HEK293 (cell line): Measurements from ENCODE around the gene CUEDC1.

Experiments used
- CTCF ChIA-PET: fragments of 350-600 bp; formaldehyde crosslinking; extraction: SDS; loops from one replicate; lab custom pipeline; 2021; ENCODE audit warnings: antibody characterized with exemption; lab: Yijun Ruan, JAX
- POLR2A ChIA-PET: fragments of 300-600 bp; formaldehyde crosslinking; extraction: SDS; loops from one replicate; lab custom pipeline; 2020; ENCODE audit warnings: antibody characterized with exemption, inconsistent platforms; lab: Yijun Ruan, JAX
- H3K27ac ChIP-seq: fragments of 200-500 bp; sonication (Bioruptor generic); 2 replicates; pipeline ENCODE4 v1.5.1; 2014; ENCODE audit warnings: low read depth, low read length, control low read depth, inconsistent platforms; ENCODE audit errors: extremely low read depth
- H3K36me3 ChIP-seq, 2 experiments: fragments of 200-500 bp in 1 of 2; sonication (Bioruptor generic) in 1 of 2; 1 replicate in 1 of 2; 2 replicates in 1 of 2; pipeline ENCODE4 v1.5.1; 2014 to 2017; ENCODE audit warnings: inconsistent platforms in 2 of 2, low read length in 2 of 2; ENCODE audit not compliant: control insufficient read depth in 2 of 2, insufficient read depth in 1 of 2
- H3K4me1 ChIP-seq: fragments of 200-500 bp; sonication (Bioruptor generic); 2 replicates; pipeline ENCODE4 v1.5.1; 2014; ENCODE audit warnings: mild to moderate bottlenecking, low read length, inconsistent platforms; ENCODE audit not compliant: control insufficient read depth, insufficient read depth
- H3K4me3 ChIP-seq: 2 replicates; pipeline ENCODE4 v1.5.1; 2011; ENCODE audit warnings: low read depth, mild to moderate bottlenecking, control low read depth, low read length, moderate library complexity
- H3K9me3 ChIP-seq: fragments of 200-500 bp; sonication (Bioruptor generic); 2 replicates; pipeline ENCODE4 v1.5.1; 2014; ENCODE audit warnings: low read depth, low read length, inconsistent platforms; ENCODE audit not compliant: control insufficient read depth, insufficient read depth
- EGR2 ChIP-seq: fragments of 450-650 bp; formaldehyde crosslinking; IDR thresholded peaks from 2 replicates; pipeline ENCODE4 v1.5.1; 2016; ENCODE audit warnings: low read depth, missing biosample characterization, missing genetic modification characterization
- HOXA7 ChIP-seq: sonication (generic); formaldehyde crosslinking; IDR thresholded peaks from 2 replicates; pipeline ENCODE4 v1.8.1; 2022; ENCODE audit warnings: missing genetic modification reagents, borderline replicate concordance
- OSR2 ChIP-seq: fragments of 450-650 bp; formaldehyde crosslinking; IDR thresholded peaks from 2 replicates; pipeline ENCODE4 v1.5.1; 2016; ENCODE audit warnings: missing biosample characterization, missing genetic modification characterization
- OVOL3 ChIP-seq: fragments of 450-650 bp; formaldehyde crosslinking; IDR thresholded peaks from 2 replicates; pipeline ENCODE4 v1.5.1; 2016; ENCODE audit warnings: missing biosample characterization, missing genetic modification characterization
- SCRT2 ChIP-seq: fragments of 450-650 bp; formaldehyde crosslinking; IDR thresholded peaks from 2 replicates; pipeline ENCODE4 v1.5.1; 2016; ENCODE audit warnings: missing biosample characterization, missing genetic modification characterization
- SP7 ChIP-seq: fragments of 450-650 bp; formaldehyde crosslinking; IDR thresholded peaks from 2 replicates; pipeline ENCODE4 v1.5.1; 2016; ENCODE audit warnings: missing biosample characterization, missing genetic modification characterization
- TCF7L2 ChIP-seq: IDR thresholded peaks from 2 replicates; pipeline ENCODE4 v1.6.1; 2011; ENCODE audit warnings: low read depth, mild to moderate bottlenecking, inconsistent platforms, low read length, moderate library complexity, borderline replicate concordance
- YY2 ChIP-seq: fragments of 450-650 bp; formaldehyde crosslinking; IDR thresholded peaks from 2 replicates; pipeline ENCODE4 v1.5.1; 2016; ENCODE audit warnings: missing biosample characterization, missing genetic modification characterization
- ZBTB11 ChIP-seq: fragments of 450-650 bp; formaldehyde crosslinking; conservative IDR thresholded peaks from 2 replicates; pipeline ENCODE4 v1.5.1; 2016; ENCODE audit warnings: low read depth, missing biosample characterization, missing genetic modification characterization
- ZBTB17 ChIP-seq: fragments of 450-650 bp; formaldehyde crosslinking; IDR thresholded peaks from 2 replicates; pipeline ENCODE4 v1.5.1; 2016; ENCODE audit warnings: missing biosample characterization, missing genetic modification characterization
- ZBTB20 ChIP-seq: fragments of 450-650 bp; formaldehyde crosslinking; IDR thresholded peaks from 2 replicates; pipeline ENCODE4 v1.5.1; 2016; ENCODE audit warnings: missing biosample characterization, missing genetic modification characterization
- ZBTB44 ChIP-seq: fragments of 450-650 bp; IDR thresholded peaks from 2 replicates; pipeline ENCODE4 v1.5.1; 2018; ENCODE audit warnings: missing biosample characterization, mild to moderate bottlenecking, missing genetic modification characterization
- ZFHX2 ChIP-seq: fragments of 450-650 bp; formaldehyde crosslinking; conservative IDR thresholded peaks from 2 replicates; pipeline ENCODE4 v1.5.1; 2016; ENCODE audit warnings: missing biosample characterization, missing genetic modification characterization
- ZFP41 ChIP-seq: fragments of 450-650 bp; formaldehyde crosslinking; IDR thresholded peaks from 2 replicates; pipeline ENCODE4 v1.5.1; 2016; ENCODE audit warnings: missing biosample characterization, missing genetic modification characterization, borderline replicate concordance
- ZIC2 ChIP-seq: fragments of 450-650 bp; formaldehyde crosslinking; IDR thresholded peaks from 2 replicates; pipeline ENCODE4 v1.5.1; 2016; ENCODE audit warnings: missing biosample characterization, missing genetic modification characterization
- ZNF24 ChIP-seq: fragments of 450-650 bp; formaldehyde crosslinking; IDR thresholded peaks from 2 replicates; pipeline ENCODE4 v1.5.1; 2016; ENCODE audit warnings: missing biosample characterization, missing genetic modification characterization
- ZNF311 ChIP-seq: fragments of 450-650 bp; formaldehyde crosslinking; IDR thresholded peaks from 2 replicates; pipeline ENCODE4 v1.5.1; 2017; ENCODE audit warnings: missing biosample characterization, missing genetic modification characterization, borderline replicate concordance
- ZNF341 ChIP-seq: fragments of 450-650 bp; formaldehyde crosslinking; IDR thresholded peaks from 2 replicates; pipeline ENCODE4; 2016; ENCODE audit warnings: low read depth, missing biosample characterization, missing genetic modification characterization
- ZNF449 ChIP-seq: fragments of 450-650 bp; formaldehyde crosslinking; IDR thresholded peaks from 2 replicates; pipeline ENCODE4 v1.5.1; 2017; ENCODE audit warnings: missing biosample characterization, mild to moderate bottlenecking, missing genetic modification characterization, moderate library complexity
- ZNF629 ChIP-seq: fragments of 450-650 bp; formaldehyde crosslinking; IDR thresholded peaks from 2 replicates; pipeline ENCODE4 v1.5.1; 2017; ENCODE audit warnings: missing biosample characterization, missing genetic modification characterization
- TF ChIP-seq, protein P1 (sequence below): fragments of 450-650 bp; formaldehyde crosslinking; IDR thresholded peaks from 2 replicates; pipeline ENCODE4 v1.5.1; 2016; ENCODE audit warnings: missing biosample characterization, missing genetic modification characterization
- TF ChIP-seq, protein P2 (sequence below): fragments of 450-650 bp; formaldehyde crosslinking; IDR thresholded peaks from 2 replicates; pipeline ENCODE4 v1.5.1; 2016; ENCODE audit warnings: missing biosample characterization, missing genetic modification characterization
- TF ChIP-seq, protein P3 (sequence below): fragments of 450-650 bp; formaldehyde crosslinking; IDR thresholded peaks from 2 replicates; pipeline ENCODE4 v1.5.1; 2016; ENCODE audit warnings: missing biosample characterization, missing genetic modification characterization

CUEDC1 gene

GRCh38 chr17:57861000-57861789 is 94.0 kb downstream of the CUEDC1 start:
- POLR2A ChIA-PET = interaction anchor here (0.5 to 4.2 kb wide), 11 partner anchors 8 to 490 kb away, joined by 3 to 49 read pairs (median 6); partner anchors contain the start of genes DYNLL2, MRPS23, SRSF1 and VEZF1
- peak overlapping the region; percentile 38; the same call in 1 of the 2 replicates for H3K27ac ChIP-seq
- no peak for TF ChIP-seq ZNF311 (tag by site-specific recombination)
- peak; percentile 39 for TF ChIP-seq OSR2 (tag by site-specific recombination)
- peak; percentile 95 for TF ChIP-seq ZIC2 (tag by site-specific recombination)
- no peak for TF ChIP-seq OVOL3 (tag by site-specific recombination)
- no peak for TF ChIP-seq YY2
- TF ChIP-seq ZBTB44 (tag by site-specific recombination) = peak; percentile 57; the same call in 1 of the 2 replicates
- TF ChIP-seq ZFP41 (tag by site-specific recombination) = no peak
- 0 out of 2 replicates have a peak, but pooled peaks have one; percentile 31 for TF ChIP-seq ZNF449 (tag by site-specific recombination)
- no peak for TF ChIP-seq ZNF24 (tag by site-specific recombination)
- peak; percentile 67 for TF ChIP-seq SCRT2 (tag by site-specific recombination)
- peak; percentile 67 for TF ChIP-seq SP7 (tag by site-specific recombination)
- peak; percentile 63; the same call in 1 of the 2 replicates for TF ChIP-seq ZFHX2
- peak; percentile 83 for TF ChIP-seq TCF7L2
- peak; percentile 43; the same call in 1 of the 2 replicates for TF ChIP-seq EGR2 (tag by site-specific recombination)
- TF ChIP-seq, protein P1, sequence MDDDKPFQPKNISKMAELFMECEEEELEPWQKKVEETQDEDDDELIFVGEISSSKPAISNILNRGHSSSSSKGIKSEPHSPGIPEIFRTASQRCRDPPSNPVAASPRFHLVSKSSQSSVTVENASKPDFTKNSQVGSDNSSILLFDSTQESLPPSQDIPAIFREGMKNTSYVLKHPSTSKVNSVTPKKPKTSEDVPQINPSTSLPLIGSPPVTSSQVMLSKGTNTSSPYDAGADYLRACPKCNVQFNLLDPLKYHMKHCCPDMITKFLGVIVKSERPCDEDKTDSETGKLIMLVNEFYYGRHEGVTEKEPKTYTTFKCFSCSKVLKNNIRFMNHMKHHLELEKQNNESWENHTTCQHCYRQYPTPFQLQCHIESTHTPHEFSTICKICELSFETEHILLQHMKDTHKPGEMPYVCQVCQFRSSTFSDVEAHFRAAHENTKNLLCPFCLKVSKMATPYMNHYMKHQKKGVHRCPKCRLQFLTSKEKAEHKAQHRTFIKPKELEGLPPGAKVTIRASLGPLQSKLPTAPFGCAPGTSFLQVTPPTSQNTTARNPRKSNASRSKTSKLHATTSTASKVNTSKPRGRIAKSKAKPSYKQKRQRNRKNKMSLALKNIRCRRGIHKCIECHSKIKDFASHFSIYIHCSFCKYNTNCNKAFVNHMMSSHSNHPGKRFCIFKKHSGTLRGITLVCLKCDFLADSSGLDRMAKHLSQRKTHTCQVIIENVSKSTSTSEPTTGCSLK (tag by site-specific recombination) = no peak
- TF ChIP-seq, protein P2, sequence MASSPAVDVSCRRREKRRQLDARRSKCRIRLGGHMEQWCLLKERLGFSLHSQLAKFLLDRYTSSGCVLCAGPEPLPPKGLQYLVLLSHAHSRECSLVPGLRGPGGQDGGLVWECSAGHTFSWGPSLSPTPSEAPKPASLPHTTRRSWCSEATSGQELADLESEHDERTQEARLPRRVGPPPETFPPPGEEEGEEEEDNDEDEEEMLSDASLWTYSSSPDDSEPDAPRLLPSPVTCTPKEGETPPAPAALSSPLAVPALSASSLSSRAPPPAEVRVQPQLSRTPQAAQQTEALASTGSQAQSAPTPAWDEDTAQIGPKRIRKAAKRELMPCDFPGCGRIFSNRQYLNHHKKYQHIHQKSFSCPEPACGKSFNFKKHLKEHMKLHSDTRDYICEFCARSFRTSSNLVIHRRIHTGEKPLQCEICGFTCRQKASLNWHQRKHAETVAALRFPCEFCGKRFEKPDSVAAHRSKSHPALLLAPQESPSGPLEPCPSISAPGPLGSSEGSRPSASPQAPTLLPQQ (tag by site-specific recombination) = 0 out of 2 replicates have a peak, but pooled peaks have one; percentile 1
- TF ChIP-seq, protein P3, sequence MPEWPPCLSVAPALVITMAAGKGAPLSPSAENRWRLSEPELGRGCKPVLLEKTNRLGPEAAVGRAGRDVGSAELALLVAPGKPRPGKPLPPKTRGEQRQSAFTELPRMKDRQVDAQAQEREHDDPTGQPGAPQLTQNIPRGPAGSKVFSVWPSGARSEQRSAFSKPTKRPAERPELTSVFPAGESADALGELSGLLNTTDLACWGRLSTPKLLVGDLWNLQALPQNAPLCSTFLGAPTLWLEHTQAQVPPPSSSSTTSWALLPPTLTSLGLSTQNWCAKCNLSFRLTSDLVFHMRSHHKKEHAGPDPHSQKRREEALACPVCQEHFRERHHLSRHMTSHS = no peak
- TF ChIP-seq ZNF629 (tag by site-specific recombination) = 0 out of 2 replicates have a peak, but pooled peaks have one; percentile 14
- no peak for TF ChIP-seq HOXA7 (CRISPR knock-in tag)
- TF ChIP-seq ZBTB11 (tag by site-specific recombination) = no peak
- 0 out of 2 replicates have a peak, but pooled peaks have one; percentile 39 for TF ChIP-seq ZBTB20
- peak; percentile 54; the same call in 1 of the 2 replicates for TF ChIP-seq ZNF341 (tag by site-specific recombination)
- peak; percentile 37; the same call in 1 of the 2 replicates for TF ChIP-seq ZBTB17 (tag by site-specific recombination)
- H3K36me3 ChIP-seq = peaks cover 0 to 4% of the 10 kb centered on the region in 2 experiments; a peak in 2 of 3 replicates
- no peak overlapping the region for H3K4me3 ChIP-seq
- CTCF ChIA-PET = interaction anchor here (0.6 to 17.6 kb wide), 11 partner anchors 8 to 275 kb away, joined by 3 to 434 read pairs (median 9); partner anchors contain the start of genes MRPS23 and VEZF1
- H3K4me1 ChIP-seq = peaks cover 4% of the 10 kb centered on the region; the same call in 1 of the 2 replicates
- no peaks in the 10 kb centered on the region for H3K9me3 ChIP-seq
